GM21423 (cell line): ENCODE measurements around the gene TMEM185A.
"Not testable (repeated sequence)": the region's sequence is repeated elsewhere in the genome, so short reads cannot be mapped to it uniquely, and the experiment has no call there.

Experiments used
- ATAC-seq: cut with Tn5 transposase; IDR thresholded peaks from one replicate; pipeline ENCODE4 v1.9.1; 2021; ENCODE audit warnings: mild to moderate bottlenecking, moderate library complexity; ENCODE audit not compliant: unreplicated experiment

The TMEM185A gene

DNA sequence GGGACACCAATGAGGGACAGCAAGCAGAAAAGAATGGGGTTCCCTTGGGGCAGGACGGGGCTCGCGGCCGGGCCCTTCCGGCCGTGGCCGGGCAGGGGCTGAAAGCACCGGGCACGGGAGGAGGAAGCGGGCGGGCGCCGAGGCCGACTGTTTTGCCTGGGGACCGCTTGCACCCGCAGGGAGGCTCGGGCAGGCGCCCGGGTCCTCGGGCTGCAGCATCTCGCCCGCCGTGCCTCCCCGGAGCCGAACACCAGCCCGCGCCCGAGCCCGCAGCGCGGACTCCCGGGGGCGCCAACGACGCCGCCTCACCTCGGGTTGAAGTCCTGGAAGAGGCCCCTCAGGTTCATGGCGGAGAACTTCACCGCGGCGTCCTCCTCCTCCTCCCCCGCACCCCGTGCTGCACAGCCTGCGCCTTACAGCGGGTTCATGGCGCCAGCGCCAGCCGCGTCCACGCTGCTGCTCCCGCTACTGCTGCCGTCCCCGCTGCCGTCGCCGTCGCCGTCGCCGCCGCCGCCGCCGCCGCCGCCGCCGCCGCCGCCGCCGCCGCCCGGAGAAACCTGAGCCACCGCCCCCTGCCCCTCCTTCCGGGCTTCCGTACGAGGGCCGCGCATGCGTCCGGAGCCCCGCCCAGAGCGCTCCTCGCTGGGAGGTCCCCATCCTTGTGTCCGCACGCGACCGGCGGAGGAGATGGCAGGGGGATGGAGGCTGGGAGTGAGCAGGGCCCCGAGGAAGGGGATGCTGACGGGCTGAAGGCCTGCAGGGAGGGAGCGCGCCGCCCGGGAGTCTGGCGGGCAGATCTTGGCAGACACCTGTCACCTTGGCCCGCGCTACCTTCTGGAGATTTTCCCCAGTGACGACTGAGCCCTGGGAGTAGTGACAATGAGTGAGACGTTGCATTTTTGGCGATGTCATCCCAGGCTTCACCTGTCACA is at the start of gene TMEM185A:
TSS of gene TMEM185A (minus strand) at position 559 of the 932 bp plus-strand sequence. CDS start at position 347, 212 bp downstream.
- ATAC-seq = peak; percentile 92

DNA sequence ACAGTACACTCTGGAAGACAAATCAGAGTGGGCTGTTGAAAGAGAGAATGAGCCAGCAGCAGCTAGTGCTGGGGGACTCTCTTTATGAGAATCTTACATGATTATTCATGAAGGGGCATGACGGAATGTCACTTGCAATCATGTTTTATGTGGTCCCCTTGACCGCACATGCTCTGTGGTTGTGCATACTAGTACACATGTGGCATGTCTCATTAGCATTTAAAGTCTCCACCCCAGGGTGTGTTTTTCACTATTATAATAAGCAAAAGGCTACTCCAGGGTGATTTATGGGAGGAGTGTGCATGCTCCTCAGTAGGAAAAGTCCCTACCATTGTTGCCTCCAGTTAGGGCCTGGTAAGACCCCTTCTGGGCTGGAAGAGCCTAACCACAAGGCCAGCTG is 49.6 kb upstream of the TMEM185A start:
- ATAC-seq = no peak

DNA sequence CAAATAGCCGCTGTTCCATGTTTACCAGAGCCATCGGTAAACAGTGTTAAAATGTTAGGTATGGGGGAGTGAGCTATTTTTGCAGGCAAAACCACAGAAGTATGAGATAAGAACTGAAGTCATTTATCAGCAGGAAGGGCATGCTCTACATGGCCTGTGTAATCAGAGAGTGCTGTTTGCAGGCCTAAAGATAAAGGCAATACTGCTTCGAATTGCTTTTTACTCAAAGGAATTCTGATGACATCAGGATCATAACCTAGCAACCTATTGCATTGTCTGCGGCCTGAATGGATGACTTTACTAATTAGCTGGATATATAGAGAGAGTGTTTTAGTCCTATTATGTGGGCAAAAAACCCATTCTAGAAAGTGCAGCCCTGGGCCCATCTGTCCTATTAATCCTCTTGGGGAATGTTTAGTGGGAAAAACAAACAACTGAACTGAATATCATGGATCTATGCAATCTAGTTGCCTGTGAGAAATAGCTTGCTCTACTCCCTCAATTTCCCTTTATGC is 47.6 kb upstream of the TMEM185A start:
- ATAC-seq = not testable (repeated sequence)

DNA sequence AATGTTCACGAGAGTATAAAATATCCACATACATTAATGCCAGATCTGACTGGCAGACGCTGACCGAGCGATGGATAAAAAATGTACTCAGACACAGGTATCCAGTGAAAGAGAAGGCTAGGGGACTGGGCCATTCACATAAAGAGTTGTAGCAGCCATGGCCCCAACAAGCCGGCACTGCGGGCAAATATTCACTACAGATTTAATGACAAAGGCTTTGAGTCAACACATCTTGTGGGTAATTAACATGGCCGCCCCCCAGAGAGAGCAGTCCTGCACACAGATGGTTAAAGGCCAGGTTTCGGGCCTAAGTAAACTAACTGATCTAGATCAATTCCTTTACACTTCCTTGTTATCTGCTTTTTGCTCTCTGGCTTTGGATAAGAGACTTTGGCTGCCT is 44.0 kb upstream of the TMEM185A start:
- ATAC-seq = not testable (repeated sequence)

DNA sequence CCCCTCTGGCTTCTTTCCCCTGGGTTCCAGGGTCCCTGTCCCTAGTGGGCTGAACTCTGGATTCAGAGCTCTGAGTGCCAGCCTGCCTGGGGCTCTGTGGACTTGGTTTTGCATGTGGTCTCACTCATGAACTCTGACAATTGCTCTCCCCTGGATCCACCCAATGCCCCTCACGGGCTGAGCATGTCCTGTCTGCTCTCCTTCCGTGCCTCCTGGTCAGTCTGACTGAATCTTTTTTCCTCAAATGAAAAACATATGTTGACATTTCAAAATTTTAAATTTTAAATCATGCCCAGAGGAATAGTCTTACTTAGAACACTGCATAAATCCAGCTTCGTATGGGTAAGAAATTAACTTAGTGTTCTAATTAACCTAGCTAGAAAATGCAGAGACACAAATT is 43.5 kb upstream of the TMEM185A start:
- ATAC-seq = not testable (repeated sequence)

DNA sequence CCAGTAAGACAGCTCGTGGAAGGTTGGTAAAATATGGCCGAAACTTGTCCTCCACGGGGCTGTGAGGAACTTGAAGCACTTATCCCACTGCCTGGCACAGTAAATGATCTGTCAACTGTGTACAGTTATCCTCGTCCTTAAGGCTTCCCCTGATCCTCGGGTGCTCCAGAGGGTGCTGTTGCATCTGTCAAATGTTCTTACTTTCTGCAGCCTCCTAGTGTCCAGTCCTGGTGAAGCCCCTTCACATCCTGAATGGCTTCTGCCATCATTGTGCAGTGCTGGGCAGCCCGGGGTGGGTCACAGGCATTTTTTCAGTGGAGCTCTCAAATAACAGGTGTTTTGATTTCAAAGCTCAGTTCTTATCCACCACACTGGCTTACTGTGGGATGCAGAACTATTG is 29.0 kb upstream of the TMEM185A start:
- not testable (repeated sequence) for ATAC-seq

DNA sequence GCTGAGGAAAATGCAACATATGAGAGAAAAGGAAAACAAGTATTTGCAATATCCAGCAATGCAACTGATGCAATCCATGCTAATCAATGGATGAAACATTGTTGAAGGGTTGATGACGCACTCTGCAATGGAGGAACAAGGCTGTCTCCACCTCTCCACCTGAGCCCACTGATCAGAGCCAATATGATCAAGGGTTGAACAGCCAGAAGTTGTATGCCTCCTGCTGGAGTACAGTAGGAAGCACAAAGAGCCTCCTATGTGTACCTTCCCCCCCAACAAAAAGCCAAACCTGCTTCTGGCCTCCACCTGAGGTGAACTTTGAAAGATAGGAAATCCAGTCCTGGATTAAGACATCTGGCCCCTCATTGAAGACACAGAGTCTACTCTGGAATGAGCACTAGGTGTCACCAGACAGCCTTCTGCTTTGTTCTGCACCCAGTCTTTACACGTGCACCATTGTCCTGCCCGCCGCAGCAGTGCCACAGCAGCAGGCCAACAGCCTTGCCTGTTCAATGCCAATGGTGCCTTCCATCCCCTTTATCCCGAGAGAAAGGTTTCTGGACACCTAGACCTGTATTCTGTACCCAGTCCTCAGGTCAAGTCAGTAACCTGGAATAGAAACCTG is 24.8 kb upstream of the TMEM185A start:
- not testable (repeated sequence) for ATAC-seq

DNA sequence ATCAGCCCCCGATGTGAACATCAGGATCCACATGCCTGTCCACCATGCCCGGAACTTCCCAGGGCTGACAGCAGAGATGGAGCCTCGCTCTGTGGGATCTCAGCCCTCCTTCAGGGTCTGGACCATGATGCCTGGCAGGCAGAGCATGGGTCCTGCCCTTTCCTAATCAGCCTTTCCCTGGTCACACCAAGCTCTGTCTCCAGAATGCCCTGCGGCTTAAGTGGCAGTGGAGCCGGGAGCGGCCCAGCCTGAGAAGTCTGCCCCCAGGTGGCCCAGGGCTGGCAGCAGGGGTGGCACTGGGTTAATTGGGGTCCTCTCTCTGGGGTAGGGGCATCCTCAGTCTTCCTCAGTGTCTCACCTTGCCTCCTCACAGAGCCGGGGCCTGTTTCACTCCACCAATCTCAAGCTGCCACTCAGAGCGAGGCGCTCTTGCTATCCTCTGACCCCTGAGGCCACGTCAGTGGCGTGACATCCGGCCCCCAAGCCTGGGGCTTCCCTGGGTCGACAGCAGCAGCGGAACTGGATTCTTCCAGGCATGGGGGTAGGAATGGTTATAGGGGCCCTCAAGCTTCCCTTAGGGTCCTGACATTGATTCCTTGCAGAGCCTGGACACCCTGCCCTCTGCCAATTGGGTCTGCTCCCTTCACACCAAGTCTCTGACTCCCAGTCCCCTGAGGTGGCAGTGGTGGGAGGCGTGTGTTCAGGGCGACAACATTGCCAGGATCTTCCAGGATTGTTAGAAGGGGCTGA is 20.8 kb upstream of the TMEM185A start:
- no peak for ATAC-seq

DNA sequence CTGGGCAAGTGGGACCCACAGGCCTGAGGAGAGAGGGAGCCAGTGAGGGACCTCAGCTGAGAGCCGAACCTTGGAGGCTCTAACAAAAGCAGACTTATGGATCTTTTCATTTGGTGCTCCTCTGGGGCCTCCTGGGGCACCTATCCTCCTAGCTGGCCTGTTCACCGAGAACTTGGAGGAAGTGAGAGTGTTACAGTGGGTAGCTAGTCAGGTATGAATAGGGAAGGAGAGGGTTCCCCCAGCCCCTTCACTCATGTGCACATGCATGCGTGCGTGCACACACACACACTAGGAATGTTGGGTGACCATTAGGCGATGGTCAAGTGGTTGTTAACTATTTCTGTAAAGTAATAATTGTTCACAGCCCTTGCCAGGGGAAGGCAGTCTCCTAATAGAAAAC is 18.6 kb upstream of the TMEM185A start:
- no peak for ATAC-seq

DNA sequence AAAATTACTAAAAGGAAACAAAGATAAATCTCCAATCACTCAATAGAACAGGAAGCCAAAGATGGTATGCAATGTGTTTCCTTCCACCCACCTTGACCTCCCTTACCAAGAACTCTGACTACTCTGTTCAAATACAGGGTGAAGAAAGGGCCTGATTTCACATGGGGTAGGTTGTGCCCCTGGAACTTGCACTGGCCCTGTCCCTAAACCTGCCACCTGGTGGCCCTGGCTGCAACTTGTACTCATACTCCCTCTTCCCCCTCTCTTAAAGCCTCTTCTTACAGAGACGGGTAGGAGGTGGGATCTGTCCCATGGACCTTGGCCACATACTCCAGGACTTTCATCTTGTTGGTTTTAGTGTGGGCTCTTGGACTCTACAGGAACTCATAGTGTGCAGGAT is 17.3 kb upstream of the TMEM185A start:
- no peak for ATAC-seq

DNA sequence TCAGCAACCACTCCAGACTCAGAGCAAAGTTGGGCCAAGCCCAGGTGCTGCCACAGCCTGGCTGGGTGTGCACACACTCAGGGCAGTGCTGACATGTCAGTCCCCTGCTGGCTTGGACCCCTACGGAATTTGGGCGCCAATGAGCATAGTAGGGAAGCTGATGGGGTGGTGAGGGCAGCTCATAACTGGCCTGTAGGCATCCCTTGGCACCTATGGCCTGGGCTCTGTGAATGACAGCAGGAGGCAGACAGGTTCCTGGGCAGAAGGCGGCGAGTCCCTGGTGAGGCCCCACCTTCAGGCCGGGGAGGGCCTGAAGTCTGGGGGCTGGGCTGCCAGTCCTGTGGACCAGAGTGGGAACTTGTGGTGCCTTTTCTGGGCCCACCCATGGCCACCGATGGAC is 15.9 kb upstream of the TMEM185A start:
- no peak for ATAC-seq

DNA sequence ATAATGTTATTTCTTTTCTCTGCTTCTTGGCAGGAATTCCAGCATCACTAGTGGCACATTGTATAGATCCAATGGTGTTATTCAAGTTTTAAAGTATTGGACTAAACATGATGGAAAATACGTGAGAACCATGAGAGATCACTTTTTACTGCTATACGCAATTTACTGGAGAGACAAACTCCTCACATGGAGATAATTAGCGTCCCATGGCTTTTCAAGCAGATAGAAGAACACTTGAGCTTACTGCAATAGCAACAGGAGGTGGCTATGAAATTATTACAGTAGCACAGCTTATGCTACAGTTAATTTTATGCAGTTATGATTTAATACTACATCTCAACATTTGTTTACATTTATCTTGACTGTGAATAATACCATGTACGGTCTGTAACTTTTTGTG is 11.9 kb upstream of the TMEM185A start:
- ATAC-seq = no peak

DNA sequence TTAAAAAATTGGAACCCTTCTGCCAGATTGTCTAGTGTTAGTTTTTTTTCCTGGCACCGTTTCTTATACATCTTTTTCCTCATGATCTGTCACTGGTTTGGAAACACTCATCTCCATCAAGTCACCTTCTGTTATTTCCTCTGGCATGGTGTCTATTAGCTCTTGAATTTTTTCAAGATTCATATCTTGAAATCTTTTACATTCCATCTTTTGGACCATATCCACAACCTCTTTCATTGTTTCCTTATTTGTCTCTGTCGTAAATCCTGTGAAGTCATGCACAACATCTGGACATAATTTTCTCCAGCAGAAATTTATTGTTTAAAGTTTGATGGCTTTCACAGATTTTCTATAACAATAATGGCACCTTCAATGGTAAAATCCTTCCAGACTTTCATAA is 10.2 kb upstream of the TMEM185A start:
- no peak for ATAC-seq

DNA sequence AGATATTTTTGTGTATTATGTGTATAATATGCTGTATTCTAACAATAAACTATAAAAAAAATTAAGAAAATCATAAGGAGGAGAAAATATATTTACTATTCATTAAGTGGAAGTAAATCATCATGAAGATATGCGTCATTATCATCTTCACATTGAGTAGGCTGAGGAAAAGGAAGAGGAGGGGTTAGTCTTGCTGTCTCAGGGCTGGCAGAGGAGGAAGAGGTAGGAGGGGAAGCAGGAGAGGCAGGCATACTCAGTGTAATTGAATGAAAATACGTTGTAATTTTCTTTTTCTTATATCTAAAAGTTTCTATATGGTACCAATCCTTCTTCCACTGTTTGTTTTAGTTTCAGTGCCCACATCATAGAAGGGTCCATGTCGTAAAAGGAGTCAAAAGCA is 9.8 kb upstream of the TMEM185A start:
- ATAC-seq = no peak

DNA sequence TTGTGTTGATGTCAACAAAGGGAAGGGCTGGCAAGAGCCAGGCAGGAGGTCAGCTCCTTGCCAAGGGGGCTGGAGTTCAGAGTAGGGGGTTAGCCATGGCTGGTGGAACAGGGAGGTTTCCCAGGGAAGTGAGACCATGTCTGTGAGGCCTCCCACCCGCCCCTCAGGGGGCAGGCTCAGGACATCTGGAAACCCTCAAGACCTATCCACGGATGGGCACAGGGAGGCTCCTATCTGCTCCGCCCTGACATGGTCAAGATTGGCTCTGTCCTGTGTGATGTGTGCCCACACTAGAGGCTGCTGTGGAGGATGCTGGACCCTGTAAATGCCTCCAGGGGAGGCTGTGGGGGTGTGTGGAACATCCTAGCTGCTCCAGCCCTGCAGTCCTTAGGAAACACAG is 8.0 kb upstream of the TMEM185A start:
- no peak for ATAC-seq

DNA sequence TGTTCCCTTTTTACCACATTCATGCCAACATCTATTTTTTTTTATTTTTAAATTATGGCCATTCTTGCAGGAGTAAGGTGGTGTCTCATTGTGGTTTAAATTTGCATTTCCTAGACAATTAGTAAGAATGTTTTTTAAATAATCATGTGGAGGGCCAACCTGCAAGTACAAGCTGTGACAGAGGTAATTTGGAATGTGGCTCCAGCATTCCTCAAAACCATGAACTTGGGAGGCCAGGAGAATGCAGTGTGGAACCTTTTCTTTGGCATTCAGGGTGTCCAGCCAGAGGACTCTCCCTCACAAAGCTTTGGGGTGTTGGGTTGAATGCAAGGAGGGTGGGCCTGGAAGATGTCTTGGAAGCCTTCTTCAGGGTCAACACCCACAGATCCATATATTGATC is 7.3 kb upstream of the TMEM185A start:
- no peak for ATAC-seq

DNA sequence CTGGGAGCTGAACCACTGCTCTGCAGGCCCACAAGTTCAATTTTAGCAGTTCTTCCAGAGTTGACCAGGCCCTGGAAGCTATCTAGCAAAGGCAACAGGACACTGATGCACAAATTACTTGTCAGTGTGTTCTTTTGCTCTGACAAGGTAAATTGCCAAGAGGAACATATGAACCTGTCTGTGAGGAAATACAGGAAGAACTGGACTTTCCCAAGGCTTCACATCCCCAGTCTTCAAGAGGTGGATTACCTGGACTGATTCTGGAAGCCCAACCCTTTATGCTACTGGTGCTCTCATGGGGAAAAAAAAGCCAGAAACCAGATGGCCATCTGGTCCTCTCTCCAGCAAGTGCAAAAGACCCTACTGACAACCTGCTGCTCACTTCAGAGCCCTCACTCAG is 1.9 kb upstream of the TMEM185A start:
- ATAC-seq = no peak

DNA sequence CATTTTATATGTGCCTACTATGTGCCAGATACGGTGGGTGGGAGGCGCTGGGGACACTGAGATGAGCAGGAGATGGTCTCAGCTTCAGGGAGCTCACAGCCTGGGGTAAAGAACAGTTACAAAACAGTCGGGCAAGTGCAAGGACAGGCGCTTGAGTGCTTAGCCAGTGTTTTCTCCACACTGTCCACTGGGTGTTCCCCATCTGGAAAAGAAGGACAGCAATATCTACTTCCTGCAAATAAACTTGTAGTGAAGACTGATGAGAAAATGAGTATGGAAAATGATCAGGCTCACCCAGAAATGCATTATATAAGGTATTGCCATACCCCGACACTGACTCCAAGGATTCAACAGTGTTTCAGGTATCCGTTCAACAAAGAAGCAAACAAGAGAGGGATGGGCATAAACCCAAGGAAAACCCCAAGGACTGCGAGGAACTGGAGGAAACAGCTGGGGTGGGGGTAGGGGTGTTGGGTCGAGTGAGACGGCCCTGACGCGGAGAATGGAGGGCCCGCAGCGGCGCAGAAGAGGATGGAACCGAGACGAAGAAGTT is 835 bp downstream of the TMEM185A start:
- ATAC-seq = no peak

DNA sequence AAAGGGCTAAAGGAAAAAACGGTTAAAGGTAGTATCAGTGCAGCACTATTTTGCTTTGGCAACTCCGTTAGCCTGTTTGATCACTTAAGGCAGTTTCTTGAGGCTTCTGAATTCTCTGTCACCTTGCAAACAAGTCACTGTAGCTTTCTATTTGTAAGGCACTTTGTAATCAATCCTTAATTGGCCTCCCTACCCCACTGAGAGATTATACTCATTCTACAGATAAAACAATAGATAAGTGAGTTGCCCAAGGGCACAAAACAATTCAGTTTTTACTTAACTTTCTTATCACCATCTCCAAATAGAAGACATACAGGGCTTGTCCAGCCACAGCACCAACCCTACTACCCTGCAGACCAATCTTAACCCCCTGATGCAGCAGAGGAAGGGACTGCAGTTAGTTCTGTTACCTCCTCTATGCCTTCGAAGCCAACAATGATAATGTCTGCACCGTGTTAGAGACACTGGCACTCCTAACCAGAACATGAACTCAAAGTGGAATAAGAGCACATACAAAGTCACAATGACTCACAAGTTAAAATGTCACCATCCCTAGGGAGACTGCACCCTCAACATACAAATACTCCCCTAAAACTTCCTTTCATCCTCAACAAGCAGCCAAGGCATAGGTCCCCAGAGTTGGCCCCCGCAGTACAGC is 1.7 kb downstream of the TMEM185A start:
- no peak for ATAC-seq

DNA sequence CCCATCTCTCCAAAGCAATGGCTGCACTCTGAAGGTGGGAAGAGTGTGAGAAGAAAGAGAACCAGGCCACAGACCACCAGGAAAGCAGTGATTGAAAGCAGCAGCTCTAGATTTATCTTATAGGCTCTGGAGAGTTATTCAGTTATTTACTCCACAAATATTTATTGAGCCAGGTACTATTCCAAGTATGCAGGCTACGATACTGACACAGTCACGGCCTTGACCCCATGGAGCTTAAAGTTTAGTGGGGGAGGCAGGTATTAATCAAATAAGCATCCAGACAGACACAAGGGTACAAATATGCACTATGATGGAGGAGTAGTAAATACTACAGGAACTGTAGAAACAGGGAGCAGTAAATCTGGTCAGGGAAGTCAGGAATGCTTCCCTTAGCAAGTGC is 2.8 kb downstream of the TMEM185A start:
- no peak for ATAC-seq

DNA sequence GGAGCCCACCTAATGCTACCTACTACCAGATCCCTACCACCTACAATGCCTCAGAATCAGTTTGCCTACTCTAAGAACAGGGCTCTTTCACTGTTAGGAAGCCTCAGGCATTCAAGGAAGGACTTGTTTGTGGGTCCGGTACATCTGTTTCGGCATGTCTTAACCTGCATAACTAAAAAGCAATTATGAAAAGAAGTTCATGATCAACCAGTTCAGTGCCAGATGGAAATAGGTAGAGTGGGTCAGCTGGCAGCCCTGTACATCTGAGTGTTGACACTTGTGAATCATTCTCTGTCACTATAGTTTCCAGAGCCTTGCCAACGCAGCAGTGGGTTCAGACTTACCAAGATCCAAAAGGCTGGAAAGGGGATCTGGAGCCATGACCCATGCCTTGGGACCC is 3.3 kb downstream of the TMEM185A start:
- no peak for ATAC-seq
